Measurements from ENCODE around the gene STKLD1.

STKLD1 gene

GRCh38 chr9:133333011-133333410, 43.2 kb upstream of the STKLD1 start:
- no peak for TF ChIP-seq YY1 (IDR thresholded peaks at IDR 0.05; ENCODE audit: low read depth)
- TF ChIP-seq EGR1 (IDR thresholded peaks at IDR 0.05) = no peak

GRCh38 chr9:133333566-133333965, 42.6 kb upstream of the STKLD1 start:
- TF ChIP-seq, protein P1, sequence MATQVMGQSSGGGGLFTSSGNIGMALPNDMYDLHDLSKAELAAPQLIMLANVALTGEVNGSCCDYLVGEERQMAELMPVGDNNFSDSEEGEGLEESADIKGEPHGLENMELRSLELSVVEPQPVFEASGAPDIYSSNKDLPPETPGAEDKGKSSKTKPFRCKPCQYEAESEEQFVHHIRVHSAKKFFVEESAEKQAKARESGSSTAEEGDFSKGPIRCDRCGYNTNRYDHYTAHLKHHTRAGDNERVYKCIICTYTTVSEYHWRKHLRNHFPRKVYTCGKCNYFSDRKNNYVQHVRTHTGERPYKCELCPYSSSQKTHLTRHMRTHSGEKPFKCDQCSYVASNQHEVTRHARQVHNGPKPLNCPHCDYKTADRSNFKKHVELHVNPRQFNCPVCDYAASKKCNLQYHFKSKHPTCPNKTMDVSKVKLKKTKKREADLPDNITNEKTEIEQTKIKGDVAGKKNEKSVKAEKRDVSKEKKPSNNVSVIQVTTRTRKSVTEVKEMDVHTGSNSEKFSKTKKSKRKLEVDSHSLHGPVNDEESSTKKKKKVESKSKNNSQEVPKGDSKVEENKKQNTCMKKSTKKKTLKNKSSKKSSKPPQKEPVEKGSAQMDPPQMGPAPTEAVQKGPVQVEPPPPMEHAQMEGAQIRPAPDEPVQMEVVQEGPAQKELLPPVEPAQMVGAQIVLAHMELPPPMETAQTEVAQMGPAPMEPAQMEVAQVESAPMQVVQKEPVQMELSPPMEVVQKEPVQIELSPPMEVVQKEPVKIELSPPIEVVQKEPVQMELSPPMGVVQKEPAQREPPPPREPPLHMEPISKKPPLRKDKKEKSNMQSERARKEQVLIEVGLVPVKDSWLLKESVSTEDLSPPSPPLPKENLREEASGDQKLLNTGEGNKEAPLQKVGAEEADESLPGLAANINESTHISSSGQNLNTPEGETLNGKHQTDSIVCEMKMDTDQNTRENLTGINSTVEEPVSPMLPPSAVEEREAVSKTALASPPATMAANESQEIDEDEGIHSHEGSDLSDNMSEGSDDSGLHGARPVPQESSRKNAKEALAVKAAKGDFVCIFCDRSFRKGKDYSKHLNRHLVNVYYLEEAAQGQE (IDR thresholded peaks at IDR 0.05; ENCODE audit: low read depth) = no peak
- no peak for TF ChIP-seq USF1 (IDR thresholded peaks at IDR 0.05)
- TF ChIP-seq YY1 (IDR thresholded peaks at IDR 0.05; ENCODE audit: low read depth) = no peak
- TF ChIP-seq EP300 (IDR thresholded peaks at IDR 0.05; ENCODE audit: borderline replicate concordance) = no peak
- no peak for TF ChIP-seq ZBTB7A (IDR thresholded peaks at IDR 0.05; ENCODE audit: low read depth)
- TF ChIP-seq CREB1 (IDR thresholded peaks at IDR 0.05; ENCODE audit: low read depth) = no peak
- TF ChIP-seq CEBPB (IDR thresholded peaks at IDR 0.05) = no peak
- TF ChIP-seq NFIC (IDR thresholded peaks at IDR 0.05) = no peak
- TF ChIP-seq EGR1 (IDR thresholded peaks at IDR 0.05) = no peak
- TF ChIP-seq TAF1 (IDR thresholded peaks at IDR 0.05; ENCODE audit: low read depth) = no peak
- no peak for TF ChIP-seq TCF12 (IDR thresholded peaks at IDR 0.05; ENCODE audit: low read depth)
- no peak for TF ChIP-seq MAX (IDR thresholded peaks at IDR 0.05)
- TF ChIP-seq FOXM1 (IDR thresholded peaks at IDR 0.05; ENCODE audit: borderline replicate concordance, low read depth) = no peak

- TF ChIP-seq NFIC (IDR thresholded peaks at IDR 0.05) = no peak
- TF ChIP-seq FOXM1 (IDR thresholded peaks at IDR 0.05; ENCODE audit: borderline replicate concordance, low read depth) = no peak
- no peak for TF ChIP-seq USF1 (IDR thresholded peaks at IDR 0.05)
Observed at GRCh38 chr9:133334161-133334560, 42.0 kb upstream of the STKLD1 start.

GRCh38 chr9:133335924-133336811, 40.0 kb upstream of the STKLD1 start, which contains the start of gene SURF6:
SURF6 (minus strand) TSS chr9:133336188; CDS start chr9:133336132, 56 bp downstream.
- TF ChIP-seq USF1 (IDR thresholded peaks at IDR 0.05) (no peak; the same call in 1 of the 2 replicates), ZBTB7A (IDR thresholded peaks at IDR 0.05; ENCODE audit: low read depth) (no peak; the same call in 1 of the 2 replicates), EGR1 (IDR thresholded peaks at IDR 0.05) (peak; percentile 58; the same call in 1 of the 2 replicates), MAX (IDR thresholded peaks at IDR 0.05) (peak; percentile 97), CEBPB (IDR thresholded peaks at IDR 0.05) (no peak), FOXM1 (IDR thresholded peaks at IDR 0.05; ENCODE audit: borderline replicate concordance, low read depth) (no peak; the same call in 1 of the 2 replicates), EP300 (IDR thresholded peaks at IDR 0.05; ENCODE audit: borderline replicate concordance) (no peak), TEAD4 (IDR thresholded peaks at IDR 0.05) (peak; percentile 64), TAF1 (IDR thresholded peaks at IDR 0.05; ENCODE audit: low read depth) (peak; percentile 87), CREB1 (IDR thresholded peaks at IDR 0.05; ENCODE audit: low read depth) (no peak; the same call in 1 of the 2 replicates), TCF12 (IDR thresholded peaks at IDR 0.05; ENCODE audit: low read depth) (peak; percentile 79), RAD21 (IDR thresholded peaks at IDR 0.05; ENCODE audit: low read depth) (no peak; the same call in 1 of the 2 replicates), YY1 (IDR thresholded peaks at IDR 0.05; ENCODE audit: low read depth) (peak; percentile 90), NFIC (IDR thresholded peaks at IDR 0.05) (no peak; the same call in none of the 2 replicates)
- TF ChIP-seq, protein P1 (IDR thresholded peaks at IDR 0.05; ENCODE audit: low read depth) = no peak

DNA sequence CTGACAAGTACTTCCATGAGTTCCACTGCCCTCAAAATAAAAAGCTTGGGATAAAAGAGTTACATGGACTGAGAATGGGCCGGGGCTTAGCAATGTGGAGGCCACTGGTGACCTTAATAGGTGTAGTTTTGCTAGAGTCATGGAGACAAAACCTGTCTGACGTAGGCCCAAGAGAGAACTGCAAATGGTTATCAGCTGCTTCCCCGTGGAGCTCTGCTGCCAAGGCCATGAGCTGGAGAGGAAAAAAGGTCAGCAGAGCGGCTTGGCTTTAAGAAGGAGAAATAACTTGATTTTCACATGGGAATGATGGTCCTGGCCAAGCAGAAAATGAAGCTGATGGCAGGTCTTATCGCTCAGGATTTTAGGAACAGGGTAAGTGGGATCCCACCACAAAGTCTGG, 36.5 kb upstream of the STKLD1 start:
- TF ChIP-seq RAD21 (IDR thresholded peaks at IDR 0.05; ENCODE audit: low read depth) (no peak), TAF1 (IDR thresholded peaks at IDR 0.05; ENCODE audit: low read depth) (no peak)

All from Ishikawa (cell line).